ENCODE data around the gene PRDM16. TPM values are rescaled to one million over a fixed set of nuclear protein-coding genes. Genes with fewer than 3 reads are reported as not detected.

PRDM16 gene
- total and polyA plus RNA-seq, 2 of the 13 experiments (the other 11 are each of a cell fraction or from before 2014, with no cell fraction given) = 0.15 to 0.81 TPM

DNA sequence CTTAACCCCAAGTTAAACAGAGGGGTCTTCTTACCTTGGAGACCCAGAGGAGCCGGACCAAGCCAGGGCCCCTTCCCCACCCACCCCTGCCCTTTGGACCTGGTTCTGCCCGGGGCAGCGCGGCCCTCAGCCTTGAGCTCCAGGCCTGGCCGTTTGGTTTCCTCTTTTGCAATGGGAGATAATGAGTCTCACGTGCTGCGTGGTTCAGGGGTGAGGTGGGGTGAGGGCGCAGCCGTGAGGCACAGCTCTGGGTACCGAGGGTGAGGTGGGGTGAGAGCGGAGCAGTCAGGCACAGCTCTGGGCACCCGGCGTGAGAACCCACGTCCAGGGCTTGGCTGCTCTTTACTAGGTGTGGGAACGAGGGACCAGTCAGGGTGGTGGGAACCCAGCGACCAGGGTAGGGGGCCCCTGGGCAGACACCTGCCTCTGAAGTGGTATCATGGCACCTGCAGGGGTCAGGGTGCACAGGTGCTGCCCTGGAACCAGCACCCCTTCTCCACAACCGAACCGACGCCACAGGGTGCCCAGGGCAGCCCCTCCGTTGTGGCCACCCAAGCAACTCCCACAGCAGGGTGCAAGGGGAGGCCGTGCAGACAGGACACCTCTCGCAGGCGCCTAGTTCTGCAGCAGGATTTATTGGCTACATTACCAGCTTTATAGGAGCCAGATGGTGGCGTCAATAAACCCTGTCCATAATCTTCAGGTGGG lies 182.2 kb downstream of the PRDM16 start (continued):
- TF ChIP-seq, protein P1, sequence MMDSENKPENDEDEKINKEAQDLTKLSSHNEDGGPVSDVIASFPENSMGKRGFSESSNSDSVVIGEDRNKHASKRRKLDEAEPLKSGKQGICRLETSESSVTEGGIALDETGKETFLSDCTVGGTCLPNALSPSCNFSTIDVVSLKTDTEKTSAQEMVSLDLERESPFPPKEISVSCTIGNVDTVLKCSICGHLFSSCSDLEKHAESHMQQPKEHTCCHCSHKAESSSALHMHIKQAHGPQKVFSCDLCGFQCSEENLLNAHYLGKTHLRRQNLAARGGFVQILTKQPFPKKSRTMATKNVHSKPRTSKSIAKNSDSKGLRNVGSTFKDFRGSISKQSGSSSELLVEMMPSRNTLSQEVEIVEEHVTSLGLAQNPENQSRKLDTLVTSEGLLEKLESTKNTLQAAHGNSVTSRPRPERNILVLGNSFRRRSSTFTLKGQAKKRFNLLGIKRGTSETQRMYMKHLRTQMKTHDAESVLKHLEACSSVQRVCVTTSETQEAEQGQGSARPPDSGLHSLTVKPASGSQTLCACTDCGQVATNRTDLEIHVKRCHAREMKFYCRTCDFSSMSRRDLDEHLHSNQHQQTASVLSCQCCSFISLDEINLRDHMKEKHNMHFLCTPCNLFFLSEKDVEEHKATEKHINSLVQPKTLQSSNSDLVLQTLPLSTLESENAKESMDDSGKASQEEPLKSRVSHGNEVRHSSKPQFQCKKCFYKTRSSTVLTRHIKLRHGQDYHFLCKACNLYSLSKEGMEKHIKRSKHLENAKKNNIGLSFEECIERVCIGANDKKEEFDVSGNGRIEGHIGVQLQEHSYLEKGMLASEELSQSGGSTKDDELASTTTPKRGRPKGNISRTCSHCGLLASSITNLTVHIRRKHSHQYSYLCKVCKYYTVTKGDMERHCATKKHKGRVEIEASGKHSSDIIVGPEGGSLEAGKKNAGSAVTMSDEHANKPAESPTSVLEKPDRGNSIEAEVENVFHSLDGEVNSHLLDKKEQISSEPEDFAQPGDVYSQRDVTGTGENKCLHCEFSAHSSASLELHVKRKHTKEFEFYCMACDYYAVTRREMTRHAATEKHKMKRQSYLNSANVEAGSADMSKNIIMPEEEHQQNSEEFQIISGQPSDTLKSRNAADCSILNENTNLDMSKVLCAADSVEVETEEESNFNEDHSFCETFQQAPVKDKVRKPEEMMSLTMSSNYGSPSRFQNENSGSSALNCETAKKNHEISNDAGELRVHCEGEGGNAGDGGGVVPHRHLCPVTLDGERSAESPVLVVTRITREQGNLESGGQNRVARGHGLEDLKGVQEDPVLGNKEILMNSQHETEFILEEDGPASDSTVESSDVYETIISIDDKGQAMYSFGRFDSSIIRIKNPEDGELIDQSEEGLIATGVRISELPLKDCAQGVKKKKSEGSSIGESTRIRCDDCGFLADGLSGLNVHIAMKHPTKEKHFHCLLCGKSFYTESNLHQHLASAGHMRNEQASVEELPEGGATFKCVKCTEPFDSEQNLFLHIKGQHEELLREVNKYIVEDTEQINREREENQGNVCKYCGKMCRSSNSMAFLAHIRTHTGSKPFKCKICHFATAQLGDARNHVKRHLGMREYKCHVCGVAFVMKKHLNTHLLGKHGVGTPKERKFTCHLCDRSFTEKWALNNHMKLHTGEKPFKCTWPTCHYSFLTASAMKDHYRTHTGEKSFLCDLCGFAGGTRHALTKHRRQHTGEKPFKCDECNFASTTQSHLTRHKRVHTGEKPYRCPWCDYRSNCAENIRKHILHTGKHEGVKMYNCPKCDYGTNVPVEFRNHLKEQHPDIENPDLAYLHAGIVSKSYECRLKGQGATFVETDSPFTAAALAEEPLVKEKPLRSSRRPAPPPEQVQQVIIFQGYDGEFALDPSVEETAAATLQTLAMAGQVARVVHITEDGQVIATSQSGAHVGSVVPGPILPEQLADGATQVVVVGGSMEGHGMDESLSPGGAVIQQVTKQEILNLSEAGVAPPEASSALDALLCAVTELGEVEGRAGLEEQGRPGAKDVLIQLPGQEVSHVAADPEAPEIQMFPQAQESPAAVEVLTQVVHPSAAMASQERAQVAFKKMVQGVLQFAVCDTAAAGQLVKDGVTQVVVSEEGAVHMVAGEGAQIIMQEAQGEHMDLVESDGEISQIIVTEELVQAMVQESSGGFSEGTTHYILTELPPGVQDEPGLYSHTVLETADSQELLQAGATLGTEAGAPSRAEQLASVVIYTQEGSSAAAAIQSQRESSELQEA (CRISPR knock-in tag; IDR thresholded peaks at IDR 0.05; ENCODE audit: not compliant biosample characterization) = no peak
- TF ChIP-seq MAFK (conservative IDR thresholded peaks at IDR 0.05 in 1 of 2, IDR thresholded peaks at IDR 0.05 in 1 of 2; ENCODE audit: low read length in 2 of 2) (no peak), ZNF816 (CRISPR knock-in tag; IDR thresholded peaks at IDR 0.05; ENCODE audit: borderline replicate concordance) (no peak), YY1 (IDR thresholded peaks at IDR 0.05; ENCODE audit: insufficient read depth, insufficient replicate concordance, low read depth, low read length) (no peak), TOPORS (CRISPR knock-in tag; IDR thresholded peaks at IDR 0.05) (no peak), HNRNPK (IDR thresholded peaks at IDR 0.05; ENCODE audit: low read depth, low read length, poor library complexity, severe bottlenecking) (no peak), SP140L (CRISPR knock-in tag; IDR thresholded peaks at IDR 0.05; ENCODE audit: borderline replicate concordance) (no peak)
- TF ChIP-seq, protein P2, sequence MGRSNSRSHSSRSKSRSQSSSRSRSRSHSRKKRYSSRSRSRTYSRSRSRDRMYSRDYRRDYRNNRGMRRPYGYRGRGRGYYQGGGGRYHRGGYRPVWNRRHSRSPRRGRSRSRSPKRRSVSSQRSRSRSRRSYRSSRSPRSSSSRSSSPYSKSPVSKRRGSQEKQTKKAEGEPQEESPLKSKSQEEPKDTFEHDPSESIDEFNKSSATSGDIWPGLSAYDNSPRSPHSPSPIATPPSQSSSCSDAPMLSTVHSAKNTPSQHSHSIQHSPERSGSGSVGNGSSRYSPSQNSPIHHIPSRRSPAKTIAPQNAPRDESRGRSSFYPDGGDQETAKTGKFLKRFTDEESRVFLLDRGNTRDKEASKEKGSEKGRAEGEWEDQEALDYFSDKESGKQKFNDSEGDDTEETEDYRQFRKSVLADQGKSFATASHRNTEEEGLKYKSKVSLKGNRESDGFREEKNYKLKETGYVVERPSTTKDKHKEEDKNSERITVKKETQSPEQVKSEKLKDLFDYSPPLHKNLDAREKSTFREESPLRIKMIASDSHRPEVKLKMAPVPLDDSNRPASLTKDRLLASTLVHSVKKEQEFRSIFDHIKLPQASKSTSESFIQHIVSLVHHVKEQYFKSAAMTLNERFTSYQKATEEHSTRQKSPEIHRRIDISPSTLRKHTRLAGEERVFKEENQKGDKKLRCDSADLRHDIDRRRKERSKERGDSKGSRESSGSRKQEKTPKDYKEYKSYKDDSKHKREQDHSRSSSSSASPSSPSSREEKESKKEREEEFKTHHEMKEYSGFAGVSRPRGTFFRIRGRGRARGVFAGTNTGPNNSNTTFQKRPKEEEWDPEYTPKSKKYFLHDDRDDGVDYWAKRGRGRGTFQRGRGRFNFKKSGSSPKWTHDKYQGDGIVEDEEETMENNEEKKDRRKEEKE (IDR thresholded peaks at IDR 0.05) = no peak
- TF ChIP-seq, protein P3, sequence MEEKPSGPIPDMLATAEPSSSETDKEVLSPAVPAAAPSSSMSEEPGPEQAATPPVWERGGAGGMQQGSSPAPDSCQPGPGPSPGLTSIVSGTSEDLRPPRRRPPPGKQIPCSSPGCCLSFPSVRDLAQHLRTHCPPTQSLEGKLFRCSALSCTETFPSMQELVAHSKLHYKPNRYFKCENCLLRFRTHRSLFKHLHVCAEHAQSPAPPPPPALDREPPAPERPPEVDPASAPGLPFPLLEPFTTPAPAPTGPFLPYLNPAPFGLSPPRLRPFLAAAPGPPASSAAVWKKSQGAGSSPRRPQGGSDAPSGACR (CRISPR knock-in tag; IDR thresholded peaks at IDR 0.05) = no peak
- TF ChIP-seq, protein P4, sequence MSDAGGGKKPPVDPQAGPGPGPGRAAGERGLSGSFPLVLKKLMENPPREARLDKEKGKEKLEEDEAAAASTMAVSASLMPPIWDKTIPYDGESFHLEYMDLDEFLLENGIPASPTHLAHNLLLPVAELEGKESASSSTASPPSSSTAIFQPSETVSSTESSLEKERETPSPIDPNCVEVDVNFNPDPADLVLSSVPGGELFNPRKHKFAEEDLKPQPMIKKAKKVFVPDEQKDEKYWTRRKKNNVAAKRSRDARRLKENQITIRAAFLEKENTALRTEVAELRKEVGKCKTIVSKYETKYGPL (CRISPR knock-in tag; IDR thresholded peaks at IDR 0.05) = no peak
- TF ChIP-seq, protein P5, sequence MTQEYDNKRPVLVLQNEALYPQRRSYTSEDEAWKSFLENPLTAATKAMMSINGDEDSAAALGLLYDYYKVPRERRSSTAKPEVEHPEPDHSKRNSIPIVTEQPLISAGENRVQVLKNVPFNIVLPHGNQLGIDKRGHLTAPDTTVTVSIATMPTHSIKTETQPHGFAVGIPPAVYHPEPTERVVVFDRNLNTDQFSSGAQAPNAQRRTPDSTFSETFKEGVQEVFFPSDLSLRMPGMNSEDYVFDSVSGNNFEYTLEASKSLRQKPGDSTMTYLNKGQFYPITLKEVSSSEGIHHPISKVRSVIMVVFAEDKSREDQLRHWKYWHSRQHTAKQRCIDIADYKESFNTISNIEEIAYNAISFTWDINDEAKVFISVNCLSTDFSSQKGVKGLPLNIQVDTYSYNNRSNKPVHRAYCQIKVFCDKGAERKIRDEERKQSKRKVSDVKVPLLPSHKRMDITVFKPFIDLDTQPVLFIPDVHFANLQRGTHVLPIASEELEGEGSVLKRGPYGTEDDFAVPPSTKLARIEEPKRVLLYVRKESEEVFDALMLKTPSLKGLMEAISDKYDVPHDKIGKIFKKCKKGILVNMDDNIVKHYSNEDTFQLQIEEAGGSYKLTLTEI (CRISPR knock-in tag; conservative IDR thresholded peaks at IDR 0.05) = no peak
- TF ChIP-seq, protein P6, sequence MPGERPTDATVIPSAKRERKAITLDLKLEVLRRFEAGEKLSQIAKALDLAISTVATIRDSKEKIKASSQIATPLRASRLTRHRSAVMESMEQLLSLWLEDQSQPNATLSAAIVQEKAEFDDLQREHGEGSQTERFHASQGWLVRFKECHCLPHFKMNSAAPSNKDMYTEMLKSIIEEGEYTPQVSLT (CRISPR knock-in tag; IDR thresholded peaks at IDR 0.05; ENCODE audit: borderline replicate concordance, low read depth) = no peak
